Heart left ventricle (tissue), 13 donors: ENCODE measurements around the gene RGS7.

Experiments used
- CTCF ChIP-seq, 12 donors: fragments of 200-600 bp; sonication (generic) in 4 of 12; IDR thresholded peaks; one replicate each; pipeline versions ENCODE4 v1.5.0 to v1.8.0; 2018 to 2022; ENCODE audit warnings: antibody characterized with exemption in 12 of 12, mild to moderate bottlenecking in 5 of 12
- POLR2A ChIP-seq, 2 donors: fragments of 450-650 bp; IDR thresholded peaks; one replicate each; pipeline ENCODE4 v1.6.1; 2017; ENCODE audit warnings: antibody characterized with exemption in 2 of 2, mild to moderate bottlenecking in 2 of 2, moderate library complexity in 2 of 2
- donor health status: ischemic (EF 13 %, LVEDD 7.1; RV severe dilation, severe dysfunction).
- donor health status: DM: no; HTN: yes; CAD: no.
- donor health status: DM: no; HTN: no; CAD: no.
- donor health status: ischemic (EF 25% LVEDD 6.9; RV normal size, moderate dysfunction).
- donor health status: ischemic (EF 25% LVEDD 5.7; RV mildly dilated, moderate dysfunction).
- donor health status: ischemic (EF 35%, LVEDD 5.7; RV mildly dilated, moderate dysfunction).
- donor health status: nonischemic (EF 11% LVEDD 7.7; RV severe dilation, severe dysfunction).
- donor health status: DM: yes; HTN: yes; CAD: no.
- donor health status: PGD.
- donor health status: ischemic (EF 29% LVEDD 5.4; RV normal size, mild dysfunction).
- donor health status: nonischemic (EF 23%, LVEDD 6.1; RV moderate dilation, normal function).

- no peak for TF ChIP-seq POLR2A (IDR thresholded peaks at IDR 0.05)
- TF ChIP-seq CTCF (IDR thresholded peaks at IDR 0.05): no peak
Observed at GRCh38 chr1:240909701-240910457, 447.1 kb downstream of the RGS7 start.
